Occipital lobe (tissue), 2 donors: ENCODE data around the gene BACE2. TPM values are rescaled to one million over a fixed set of nuclear protein-coding genes. Genes with fewer than 3 reads are reported as not detected.

ENCODE experiments used
- DNase-seq: peaks from one replicate; lab custom pipeline; 2025; lab: John Stamatoyannopoulos, UW
- total RNA-seq: library from RNA; depleted of rRNA; stranded (reverse); fragments of >200 nt; gene quantifications from one replicate; pipeline ENCODE4 v1.2.3, GENCODE V29; 2014

The BACE2 gene
- total RNA-seq, 1 donor from 2014 or later, result 8.6 TPM

GRCh38 chr21:41148798-41149197, 19.2 kb upstream of the BACE2 start:
- no peak for DNase-seq

GRCh38 chr21:41149199-41149598, 18.8 kb upstream of the BACE2 start:
- DNase-seq, result no peak

GRCh38 chr21:41152147-41152546, 15.8 kb upstream of the BACE2 start:
- DNase-seq, result no peak

GRCh38 chr21:41153443-41153842, 14.5 kb upstream of the BACE2 start:
- DNase-seq, result no peak

GRCh38 chr21:41156142-41156541, 11.8 kb upstream of the BACE2 start:
- no peak for DNase-seq

GRCh38 chr21:41158026-41158425, 9.9 kb upstream of the BACE2 start:
- DNase-seq, result no peak

- no peak for DNase-seq
Measured at GRCh38 chr21:41160036-41160435, 7.9 kb upstream of the BACE2 start.

- DNase-seq, result no peak
Measured at GRCh38 chr21:41161428-41161827, 6.5 kb upstream of the BACE2 start.

- no peak for DNase-seq
Measured at GRCh38 chr21:41162096-41162495, 5.9 kb upstream of the BACE2 start.

GRCh38 chr21:41163091-41163490, 4.9 kb upstream of the BACE2 start:
- peak; percentile 39 for DNase-seq

- no peak for DNase-seq
Measured at GRCh38 chr21:41164052-41164451, 3.9 kb upstream of the BACE2 start.

- no peak for DNase-seq
Measured at GRCh38 chr21:41164981-41165655, 2.8 kb upstream of the BACE2 start.

GRCh38 chr21:41166884-41167283, 1.1 kb upstream of the BACE2 start:
- no peak for DNase-seq

GRCh38 chr21:41168391-41169257, 664 bp downstream of the BACE2 start:
- DNase-seq, result peak; percentile 35

- DNase-seq, result no peak
Measured at GRCh38 chr21:41169258-41169576, 1.3 kb downstream of the BACE2 start.

- no peak for DNase-seq
Measured at GRCh38 chr21:41169701-41170100, 1.7 kb downstream of the BACE2 start.

- no peak for DNase-seq
Measured at GRCh38 chr21:41170442-41170841, 2.5 kb downstream of the BACE2 start.

- no peak for DNase-seq
Measured at GRCh38 chr21:41170859-41171609, 3.1 kb downstream of the BACE2 start.

- no peak for DNase-seq
Measured at GRCh38 chr21:41175080-41175479, 7.1 kb downstream of the BACE2 start.

- no peak for DNase-seq
Measured at GRCh38 chr21:41176846-41177245, 8.9 kb downstream of the BACE2 start.

GRCh38 chr21:41180752-41181151, 12.8 kb downstream of the BACE2 start:
- DNase-seq, result no peak

- no peak for DNase-seq
Measured at GRCh38 chr21:41182547-41182946, 14.6 kb downstream of the BACE2 start.
